Measurements from ENCODE around the gene CEP290. TPM values are rescaled to one million over a fixed set of nuclear protein-coding genes. Genes with fewer than 3 reads are reported as not detected.

The CEP290 gene
- total and polyA plus RNA-seq, 2 of the 13 experiments (the other 11 are each of a cell fraction or from before 2014, with no cell fraction given): 2.4 to 10.8 TPM

DNA sequence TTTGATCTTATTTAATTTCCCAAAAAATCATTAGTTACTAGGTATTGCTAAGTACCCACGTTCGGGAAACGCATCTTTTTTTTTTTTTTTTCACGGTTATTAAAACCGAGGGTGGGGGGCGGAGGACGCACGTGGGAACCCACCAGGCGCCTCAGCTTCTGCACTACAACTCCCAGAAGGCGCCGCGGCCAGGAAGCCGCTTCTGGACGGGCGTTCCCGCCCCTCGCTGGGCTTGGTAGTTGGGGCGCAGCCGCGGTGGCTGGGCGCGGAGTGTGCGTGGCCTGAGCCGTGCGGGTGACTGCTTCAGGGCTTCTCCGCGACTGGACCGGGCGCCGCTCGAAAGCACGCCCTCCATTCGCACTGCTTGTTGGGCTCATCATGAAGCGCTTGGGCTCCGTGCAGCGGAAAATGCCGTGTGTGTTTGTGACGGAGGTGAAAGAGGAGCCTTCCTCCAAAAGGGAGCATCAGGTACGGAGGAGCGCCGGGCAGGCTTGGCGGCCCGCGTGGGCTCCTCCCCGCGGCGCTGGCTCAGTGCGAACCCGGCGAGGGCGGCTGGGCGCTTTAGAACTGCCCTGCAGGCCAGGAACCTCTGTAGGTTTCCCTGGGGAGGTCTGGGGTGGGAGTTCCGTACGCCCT, 106.5 kb downstream of the CEP290 start (continued):
- TF ChIP-seq ZNF768 (CRISPR knock-in tag; IDR thresholded peaks at IDR 0.05) (peak; percentile 73), ZNF552 (CRISPR knock-in tag; IDR thresholded peaks at IDR 0.05; ENCODE audit: borderline replicate concordance) (0 out of 2 replicates have a peak, but pooled peaks have one; percentile 56), SAP130 (CRISPR knock-in tag; IDR thresholded peaks at IDR 0.05; ENCODE audit: low read depth) (peak; percentile 92), ZNF572 (CRISPR knock-in tag; IDR thresholded peaks at IDR 0.05) (peak; percentile 48; the same call in 1 of the 2 replicates), ZNF34 (CRISPR knock-in tag; IDR thresholded peaks at IDR 0.05; ENCODE audit: borderline replicate concordance) (no peak), HOXA9 (CRISPR knock-in tag; IDR thresholded peaks at IDR 0.05; ENCODE audit: borderline replicate concordance) (no peak), YEATS2 (CRISPR knock-in tag; IDR thresholded peaks at IDR 0.05; ENCODE audit: borderline replicate concordance) (peak; percentile 55; the same call in 1 of the 2 replicates), HMG20A (CRISPR knock-in tag; IDR thresholded peaks at IDR 0.05; ENCODE audit: borderline replicate concordance) (no peak), BRCA1 (CRISPR knock-in tag; IDR thresholded peaks at IDR 0.05) (peak; percentile 54; the same call in 1 of the 2 replicates), RXRA (CRISPR knock-in tag; IDR thresholded peaks at IDR 0.05) (peak; percentile 25; the same call in 1 of the 2 replicates), PHF8 (CRISPR knock-in tag; IDR thresholded peaks at IDR 0.05) (peak; percentile 99), SALL1 (CRISPR knock-in tag; IDR thresholded peaks at IDR 0.05) (peak; percentile 81), ZNF564 (CRISPR knock-in tag; IDR thresholded peaks at IDR 0.05) (no peak), SMAD9 (CRISPR knock-in tag; IDR thresholded peaks at IDR 0.05) (0 out of 2 replicates have a peak, but pooled peaks have one; percentile 64), NKX3-1 (CRISPR knock-in tag; IDR thresholded peaks at IDR 0.05) (peak; percentile 71; the same call in 1 of the 2 replicates), ZNF629 (CRISPR knock-in tag; conservative IDR thresholded peaks at IDR 0.05) (no peak), ZNF839 (CRISPR knock-in tag; IDR thresholded peaks at IDR 0.05; ENCODE audit: borderline replicate concordance) (peak; percentile 78; the same call in 1 of the 2 replicates)
- TF ChIP-seq, protein P1, sequence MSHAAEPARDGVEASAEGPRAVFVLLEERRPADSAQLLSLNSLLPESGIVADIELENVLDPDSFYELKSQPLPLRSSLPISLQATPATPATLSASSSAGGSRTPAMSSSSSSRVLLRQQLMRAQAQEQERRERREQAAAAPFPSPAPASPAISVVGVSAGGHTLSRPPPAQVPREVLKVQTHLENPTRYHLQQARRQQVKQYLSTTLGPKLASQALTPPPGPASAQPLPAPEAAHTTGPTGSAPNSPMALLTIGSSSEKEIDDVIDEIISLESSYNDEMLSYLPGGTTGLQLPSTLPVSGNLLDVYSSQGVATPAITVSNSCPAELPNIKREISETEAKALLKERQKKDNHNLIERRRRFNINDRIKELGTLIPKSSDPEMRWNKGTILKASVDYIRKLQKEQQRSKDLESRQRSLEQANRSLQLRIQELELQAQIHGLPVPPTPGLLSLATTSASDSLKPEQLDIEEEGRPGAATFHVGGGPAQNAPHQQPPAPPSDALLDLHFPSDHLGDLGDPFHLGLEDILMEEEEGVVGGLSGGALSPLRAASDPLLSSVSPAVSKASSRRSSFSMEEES (CRISPR knock-in tag; IDR thresholded peaks at IDR 0.05): peak; percentile 47; the same call in 1 of the 2 replicates
- TF ChIP-seq, protein P2, sequence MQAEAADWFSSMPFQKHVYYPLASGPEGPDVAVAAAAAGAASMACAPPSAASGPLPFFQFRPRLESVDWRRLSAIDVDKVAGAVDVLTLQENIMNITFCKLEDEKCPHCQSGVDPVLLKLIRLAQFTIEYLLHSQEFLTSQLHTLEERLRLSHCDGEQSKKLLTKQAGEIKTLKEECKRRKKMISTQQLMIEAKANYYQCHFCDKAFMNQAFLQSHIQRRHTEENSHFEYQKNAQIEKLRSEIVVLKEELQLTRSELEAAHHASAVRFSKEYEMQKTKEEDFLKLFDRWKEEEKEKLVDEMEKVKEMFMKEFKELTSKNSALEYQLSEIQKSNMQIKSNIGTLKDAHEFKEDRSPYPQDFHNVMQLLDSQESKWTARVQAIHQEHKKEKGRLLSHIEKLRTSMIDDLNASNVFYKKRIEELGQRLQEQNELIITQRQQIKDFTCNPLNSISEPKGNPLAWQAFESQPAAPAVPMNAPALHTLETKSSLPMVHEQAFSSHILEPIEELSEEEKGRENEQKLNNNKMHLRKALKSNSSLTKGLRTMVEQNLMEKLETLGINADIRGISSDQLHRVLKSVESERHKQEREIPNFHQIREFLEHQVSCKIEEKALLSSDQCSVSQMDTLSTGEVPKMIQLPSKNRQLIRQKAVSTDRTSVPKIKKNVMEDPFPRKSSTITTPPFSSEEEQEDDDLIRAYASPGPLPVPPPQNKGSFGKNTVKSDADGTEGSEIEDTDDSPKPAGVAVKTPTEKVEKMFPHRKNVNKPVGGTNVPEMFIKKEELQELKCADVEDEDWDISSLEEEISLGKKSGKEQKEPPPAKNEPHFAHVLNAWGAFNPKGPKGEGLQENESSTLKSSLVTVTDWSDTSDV (CRISPR knock-in tag; IDR thresholded peaks at IDR 0.05): peak; percentile 87; the same call in 1 of the 2 replicates
- TF ChIP-seq, protein P3, sequence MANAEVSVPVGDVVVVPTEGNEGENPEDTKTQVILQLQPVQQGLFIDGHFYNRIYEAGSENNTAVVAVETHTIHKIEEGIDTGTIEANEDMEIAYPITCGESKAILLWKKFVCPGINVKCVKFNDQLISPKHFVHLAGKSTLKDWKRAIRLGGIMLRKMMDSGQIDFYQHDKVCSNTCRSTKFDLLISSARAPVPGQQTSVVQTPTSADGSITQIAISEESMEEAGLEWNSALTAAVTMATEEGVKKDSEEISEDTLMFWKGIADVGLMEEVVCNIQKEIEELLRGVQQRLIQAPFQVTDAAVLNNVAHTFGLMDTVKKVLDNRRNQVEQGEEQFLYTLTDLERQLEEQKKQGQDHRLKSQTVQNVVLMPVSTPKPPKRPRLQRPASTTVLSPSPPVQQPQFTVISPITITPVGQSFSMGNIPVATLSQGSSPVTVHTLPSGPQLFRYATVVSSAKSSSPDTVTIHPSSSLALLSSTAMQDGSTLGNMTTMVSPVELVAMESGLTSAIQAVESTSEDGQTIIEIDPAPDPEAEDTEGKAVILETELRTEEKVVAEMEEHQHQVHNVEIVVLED (CRISPR knock-in tag; IDR thresholded peaks at IDR 0.05; ENCODE audit: borderline replicate concordance): peak; percentile 86; the same call in 1 of the 2 replicates
- TF ChIP-seq, protein P4, sequence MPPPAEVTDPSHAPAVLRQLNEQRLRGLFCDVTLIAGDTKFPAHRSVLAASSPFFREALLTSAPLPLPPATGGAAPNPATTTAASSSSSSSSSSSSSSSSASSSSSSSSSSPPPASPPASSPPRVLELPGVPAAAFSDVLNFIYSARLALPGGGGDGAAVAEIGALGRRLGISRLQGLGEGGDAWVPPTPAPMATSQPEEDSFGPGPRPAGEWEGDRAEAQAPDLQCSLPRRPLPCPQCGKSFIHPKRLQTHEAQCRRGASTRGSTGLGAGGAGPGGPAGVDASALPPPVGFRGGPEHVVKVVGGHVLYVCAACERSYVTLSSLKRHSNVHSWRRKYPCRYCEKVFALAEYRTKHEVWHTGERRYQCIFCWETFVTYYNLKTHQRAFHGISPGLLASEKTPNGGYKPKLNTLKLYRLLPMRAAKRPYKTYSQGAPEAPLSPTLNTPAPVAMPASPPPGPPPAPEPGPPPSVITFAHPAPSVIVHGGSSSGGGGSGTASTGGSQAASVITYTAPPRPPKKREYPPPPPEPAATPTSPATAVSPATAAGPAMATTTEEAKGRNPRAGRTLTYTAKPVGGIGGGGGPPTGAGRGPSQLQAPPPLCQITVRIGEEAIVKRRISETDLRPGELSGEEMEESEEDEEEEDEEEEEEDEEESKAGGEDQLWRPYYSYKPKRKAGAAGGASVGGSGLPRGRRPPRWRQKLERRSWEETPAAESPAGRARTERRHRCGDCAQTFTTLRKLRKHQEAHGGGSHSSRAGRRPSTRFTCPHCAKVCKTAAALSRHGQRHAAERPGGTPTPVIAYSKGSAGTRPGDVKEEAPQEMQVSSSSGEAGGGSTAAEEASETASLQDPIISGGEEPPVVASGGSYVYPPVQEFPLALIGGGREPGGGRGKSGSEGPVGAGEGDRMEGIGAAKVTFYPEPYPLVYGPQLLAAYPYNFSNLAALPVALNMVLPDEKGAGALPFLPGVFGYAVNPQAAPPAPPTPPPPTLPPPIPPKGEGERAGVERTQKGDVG (CRISPR knock-in tag; IDR thresholded peaks at IDR 0.05; ENCODE audit: borderline replicate concordance): 0 out of 2 replicates have a peak, but pooled peaks have one; percentile 43
